ENCODE results near the gene SORCS1.

DNA sequence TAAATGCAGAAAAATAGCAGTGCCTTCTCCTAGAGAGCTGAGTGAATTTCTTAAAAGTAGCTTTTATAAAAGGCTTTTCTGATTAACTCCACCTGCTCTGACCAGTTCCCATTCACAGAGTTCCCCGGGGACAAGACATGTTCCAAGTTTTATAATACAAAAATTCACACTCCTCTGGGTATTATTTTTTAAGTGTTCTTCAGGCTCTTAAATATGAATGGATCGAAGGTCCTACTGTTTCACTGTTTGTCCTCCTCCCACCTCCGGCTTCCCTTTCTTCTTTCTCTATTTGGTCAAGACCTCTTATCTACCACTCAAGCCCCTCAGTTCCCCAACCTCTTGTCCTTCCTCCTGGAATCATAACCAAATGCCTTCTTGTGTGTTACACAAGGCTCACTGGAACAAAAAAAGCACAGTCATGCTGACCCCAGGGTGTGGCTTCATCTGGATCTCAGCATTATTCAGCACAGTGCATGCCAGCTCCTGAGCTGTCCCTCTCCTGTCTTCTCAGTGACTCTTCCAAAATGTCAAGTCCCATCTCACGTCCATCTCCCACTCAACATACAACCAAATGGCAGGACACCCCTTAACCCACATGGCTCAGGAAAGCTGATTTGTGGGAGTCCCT is 222.4 kb downstream of the SORCS1 start:
- TF ChIP-seq, protein P1, sequence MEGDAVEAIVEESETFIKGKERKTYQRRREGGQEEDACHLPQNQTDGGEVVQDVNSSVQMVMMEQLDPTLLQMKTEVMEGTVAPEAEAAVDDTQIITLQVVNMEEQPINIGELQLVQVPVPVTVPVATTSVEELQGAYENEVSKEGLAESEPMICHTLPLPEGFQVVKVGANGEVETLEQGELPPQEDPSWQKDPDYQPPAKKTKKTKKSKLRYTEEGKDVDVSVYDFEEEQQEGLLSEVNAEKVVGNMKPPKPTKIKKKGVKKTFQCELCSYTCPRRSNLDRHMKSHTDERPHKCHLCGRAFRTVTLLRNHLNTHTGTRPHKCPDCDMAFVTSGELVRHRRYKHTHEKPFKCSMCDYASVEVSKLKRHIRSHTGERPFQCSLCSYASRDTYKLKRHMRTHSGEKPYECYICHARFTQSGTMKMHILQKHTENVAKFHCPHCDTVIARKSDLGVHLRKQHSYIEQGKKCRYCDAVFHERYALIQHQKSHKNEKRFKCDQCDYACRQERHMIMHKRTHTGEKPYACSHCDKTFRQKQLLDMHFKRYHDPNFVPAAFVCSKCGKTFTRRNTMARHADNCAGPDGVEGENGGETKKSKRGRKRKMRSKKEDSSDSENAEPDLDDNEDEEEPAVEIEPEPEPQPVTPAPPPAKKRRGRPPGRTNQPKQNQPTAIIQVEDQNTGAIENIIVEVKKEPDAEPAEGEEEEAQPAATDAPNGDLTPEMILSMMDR (optimal IDR thresholded peaks at IDR 0.05 in 1 of 3, IDR thresholded peaks at IDR 0.05 in 1 of 3, conservative IDR thresholded peaks at IDR 0.05 in 1 of 3; ENCODE audit: extremely low read depth in 1 of 3, insufficient read depth in 2 of 3, low read length in 3 of 3): no peak
- no peak for TF ChIP-seq EZH2 (IDR thresholded peaks at IDR 0.05; ENCODE audit: low read length)

All from keratinocyte (primary cell).